MM.1S (cell line): ENCODE measurements around the gene SLX4IP.

Experiments used
- EZH2 ChIP-seq: fragments of 300-600 bp; sonication (generic); optimal IDR thresholded peaks from 2 replicates; pipeline ENCODE3; 2017; ENCODE audit warnings: low read depth, mild to moderate bottlenecking, antibody characterized with exemption, low read length, mixed read lengths
- EZH2phosphoT487 ChIP-seq: fragments of 300-600 bp; sonication (generic); IDR thresholded peaks from 2 replicates; pipeline ENCODE4 v1.6.1; 2018; ENCODE audit warnings: antibody characterized with exemption, low read length
- TF ChIP-seq, protein P1 (sequence below): fragments of 300-600 bp; sonication (generic); IDR thresholded peaks from 2 replicates; pipeline ENCODE4 v1.5.1; 2016; ENCODE audit warnings: antibody characterized with exemption, low read length, mixed read lengths

DNA sequence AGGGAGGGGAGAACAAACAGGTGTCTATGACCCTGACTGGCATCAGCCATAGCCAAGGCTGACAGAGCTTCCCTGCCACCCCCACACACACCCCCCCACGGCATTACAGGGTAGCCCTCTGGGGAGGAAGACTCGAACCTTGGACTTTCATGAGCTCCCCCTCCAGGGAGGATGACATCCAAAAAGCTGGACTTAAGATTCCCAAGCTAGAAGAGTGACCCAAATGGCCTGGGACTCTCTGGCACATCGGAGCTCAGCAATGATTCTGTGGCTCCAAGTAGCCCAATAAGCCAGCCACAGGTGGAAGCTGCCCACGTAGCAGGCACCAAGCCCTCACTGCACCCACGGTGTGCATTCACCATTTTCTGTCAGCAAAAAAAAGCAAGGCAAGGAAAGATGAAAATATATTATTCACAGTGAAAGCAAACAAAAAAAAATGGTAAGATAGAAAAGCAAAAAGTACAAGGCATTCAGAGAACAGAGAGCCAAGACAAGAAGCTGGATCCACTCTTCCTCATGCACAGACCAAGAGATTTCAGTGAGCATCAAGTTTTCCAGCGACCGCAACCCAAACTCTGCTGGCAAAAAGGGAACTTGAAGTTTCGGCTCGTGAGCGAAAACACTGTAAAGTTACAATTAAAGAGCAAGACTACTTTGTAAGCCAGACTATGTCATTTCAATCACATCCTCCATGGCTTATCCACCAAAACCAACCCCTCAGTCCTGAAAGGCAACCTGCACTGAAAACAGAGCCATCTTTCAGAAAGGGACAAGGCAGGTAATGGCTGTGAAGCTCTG, 227.8 kb downstream of the SLX4IP start:
- TF ChIP-seq, protein P1, sequence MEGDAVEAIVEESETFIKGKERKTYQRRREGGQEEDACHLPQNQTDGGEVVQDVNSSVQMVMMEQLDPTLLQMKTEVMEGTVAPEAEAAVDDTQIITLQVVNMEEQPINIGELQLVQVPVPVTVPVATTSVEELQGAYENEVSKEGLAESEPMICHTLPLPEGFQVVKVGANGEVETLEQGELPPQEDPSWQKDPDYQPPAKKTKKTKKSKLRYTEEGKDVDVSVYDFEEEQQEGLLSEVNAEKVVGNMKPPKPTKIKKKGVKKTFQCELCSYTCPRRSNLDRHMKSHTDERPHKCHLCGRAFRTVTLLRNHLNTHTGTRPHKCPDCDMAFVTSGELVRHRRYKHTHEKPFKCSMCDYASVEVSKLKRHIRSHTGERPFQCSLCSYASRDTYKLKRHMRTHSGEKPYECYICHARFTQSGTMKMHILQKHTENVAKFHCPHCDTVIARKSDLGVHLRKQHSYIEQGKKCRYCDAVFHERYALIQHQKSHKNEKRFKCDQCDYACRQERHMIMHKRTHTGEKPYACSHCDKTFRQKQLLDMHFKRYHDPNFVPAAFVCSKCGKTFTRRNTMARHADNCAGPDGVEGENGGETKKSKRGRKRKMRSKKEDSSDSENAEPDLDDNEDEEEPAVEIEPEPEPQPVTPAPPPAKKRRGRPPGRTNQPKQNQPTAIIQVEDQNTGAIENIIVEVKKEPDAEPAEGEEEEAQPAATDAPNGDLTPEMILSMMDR = no peak
- TF ChIP-seq EZH2 (no peak), EZH2phosphoT487 (no peak)
